HEK293 (cell line): ENCODE measurements around the gene PPT2.

ENCODE experiments used
- ZBTB7A ChIP-seq: fragments of 450-650 bp; formaldehyde crosslinking; IDR thresholded peaks from 2 replicates; pipeline ENCODE4 v1.5.1; 2016; ENCODE audit warnings: low read depth, missing biosample characterization, missing genetic modification characterization
- ZNF121 ChIP-seq: fragments of 450-650 bp; formaldehyde crosslinking; IDR thresholded peaks from 2 replicates; pipeline ENCODE4 v1.5.1; 2016; ENCODE audit warnings: missing biosample characterization, missing genetic modification characterization
- ZNF513 ChIP-seq: fragments of 450-650 bp; IDR thresholded peaks from 2 replicates; pipeline ENCODE4 v1.5.1; 2018; ENCODE audit warnings: missing biosample characterization, missing genetic modification characterization
- ZXDB ChIP-seq: fragments of 450-650 bp; formaldehyde crosslinking; IDR thresholded peaks from 2 replicates; pipeline ENCODE4 v1.5.1; 2016; ENCODE audit warnings: missing biosample characterization, missing genetic modification characterization
- TF ChIP-seq, protein P1 (sequence below): fragments of 450-650 bp; formaldehyde crosslinking; IDR thresholded peaks from 2 replicates; pipeline ENCODE4 v1.5.1; 2016; ENCODE audit warnings: missing biosample characterization, missing genetic modification characterization

DNA sequence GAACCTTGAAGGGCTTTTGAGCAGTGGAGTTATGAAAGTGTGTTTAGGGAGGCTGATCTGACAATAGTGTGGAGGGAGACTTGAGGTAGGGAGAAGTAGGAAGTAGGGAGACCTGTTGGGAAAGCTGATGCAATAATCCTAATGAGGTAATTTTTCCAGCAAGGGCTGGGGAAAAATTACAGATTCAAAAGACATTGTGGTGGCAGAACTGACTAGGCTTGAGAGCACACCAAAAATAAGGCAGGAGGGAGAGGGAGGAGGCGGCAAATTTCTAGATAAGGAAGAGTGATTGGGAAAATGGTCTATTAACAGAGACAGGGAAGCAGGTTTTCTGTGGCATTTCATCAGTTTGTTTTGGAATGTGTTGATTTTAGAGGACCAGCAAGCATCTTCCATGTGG, 7.7 kb upstream of the PPT2 start:
- no peak for TF ChIP-seq ZBTB7A (tag by site-specific recombination)
- TF ChIP-seq ZXDB (tag by site-specific recombination): no peak
- TF ChIP-seq, protein P1, sequence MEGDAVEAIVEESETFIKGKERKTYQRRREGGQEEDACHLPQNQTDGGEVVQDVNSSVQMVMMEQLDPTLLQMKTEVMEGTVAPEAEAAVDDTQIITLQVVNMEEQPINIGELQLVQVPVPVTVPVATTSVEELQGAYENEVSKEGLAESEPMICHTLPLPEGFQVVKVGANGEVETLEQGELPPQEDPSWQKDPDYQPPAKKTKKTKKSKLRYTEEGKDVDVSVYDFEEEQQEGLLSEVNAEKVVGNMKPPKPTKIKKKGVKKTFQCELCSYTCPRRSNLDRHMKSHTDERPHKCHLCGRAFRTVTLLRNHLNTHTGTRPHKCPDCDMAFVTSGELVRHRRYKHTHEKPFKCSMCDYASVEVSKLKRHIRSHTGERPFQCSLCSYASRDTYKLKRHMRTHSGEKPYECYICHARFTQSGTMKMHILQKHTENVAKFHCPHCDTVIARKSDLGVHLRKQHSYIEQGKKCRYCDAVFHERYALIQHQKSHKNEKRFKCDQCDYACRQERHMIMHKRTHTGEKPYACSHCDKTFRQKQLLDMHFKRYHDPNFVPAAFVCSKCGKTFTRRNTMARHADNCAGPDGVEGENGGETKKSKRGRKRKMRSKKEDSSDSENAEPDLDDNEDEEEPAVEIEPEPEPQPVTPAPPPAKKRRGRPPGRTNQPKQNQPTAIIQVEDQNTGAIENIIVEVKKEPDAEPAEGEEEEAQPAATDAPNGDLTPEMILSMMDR (tag by site-specific recombination): no peak
- TF ChIP-seq ZNF121: no peak
- no peak for TF ChIP-seq ZNF513 (tag by site-specific recombination)
